WTC11 (cell line): ENCODE measurements around the gene GALNT9. TPM values are rescaled to one million over a fixed set of nuclear protein-coding genes. Genes with fewer than 3 reads are reported as not detected.

Source experiments
- ATAC-seq: fragments of 200-7000 bp; cut with Tn5 transposase; 2 replicates; pipeline ENCODE4 v1.10.0; 2021; ENCODE audit warnings: mild to moderate bottlenecking, moderate library complexity
- CTCF ChIA-PET: fragments of 300-600 bp; sonication (Branson Sonifier 250); formaldehyde crosslinking; loops from one replicate; lab custom pipeline; 2021; ENCODE audit warnings: antibody characterized with exemption; lab: Charles Lee
- POLR2A ChIA-PET: fragments of 350-600 bp; sonication (Branson Sonifier 250); formaldehyde crosslinking; loops from one replicate; lab custom pipeline; 2021; ENCODE audit warnings: antibody characterized with exemption; lab: Charles Lee
- DNase-seq: peaks from one replicate; pipeline ENCODE4 v3.0.0; 2021; ENCODE audit warnings: low spot score
- H3K27ac Mint-ChIP-seq: 2 replicates; pipeline ENCODE4 v1.8.0; 2021; ENCODE audit warnings: mixed read lengths
- H3K27me3 Mint-ChIP-seq: 2 replicates; pipeline ENCODE4 v1.8.0; 2021; ENCODE audit warnings: low read depth, mild to moderate bottlenecking, moderate library complexity, mixed read lengths
- H3K36me3 Mint-ChIP-seq: 2 replicates; pipeline ENCODE4 v1.8.0; 2021; ENCODE audit warnings: mixed read lengths
- H3K4me1 Mint-ChIP-seq: 2 replicates; pipeline ENCODE4 v1.8.0; 2022; ENCODE audit warnings: mixed read lengths
- H3K4me3 Mint-ChIP-seq: 2 replicates; pipeline ENCODE4 v1.8.0; 2021; ENCODE audit warnings: mild to moderate bottlenecking, moderate library complexity, mixed read lengths
- H3K9me3 Mint-ChIP-seq: 2 replicates; pipeline ENCODE4 v1.8.0; 2021; ENCODE audit warnings: mixed read lengths
- ATF1 ChIP-seq: sonication (generic); formaldehyde crosslinking; IDR thresholded peaks from 2 replicates; pipeline ENCODE4 v1.8.1; 2023; ENCODE audit warnings: mild to moderate bottlenecking, moderate library complexity, missing genetic modification reagents
- ATF3 ChIP-seq: sonication (generic); formaldehyde crosslinking; conservative IDR thresholded peaks from 2 replicates; pipeline ENCODE4 v1.8.1; 2022; ENCODE audit warnings: mild to moderate bottlenecking, missing genetic modification reagents
- CBFB ChIP-seq: sonication (generic); formaldehyde crosslinking; IDR thresholded peaks from 2 replicates; pipeline ENCODE4 v1.8.1; 2022; ENCODE audit warnings: mild to moderate bottlenecking, low read depth, missing genetic modification reagents
- E2F4 ChIP-seq: sonication (generic); formaldehyde crosslinking; IDR thresholded peaks from 2 replicates; pipeline ENCODE4 v1.8.1; 2022; ENCODE audit warnings: low read depth, mild to moderate bottlenecking, moderate library complexity, missing genetic modification reagents, borderline replicate concordance
- ERG ChIP-seq: fragments of 250-450 bp; sonication (Bioruptor Pico); IDR thresholded peaks from 2 replicates; pipeline ENCODE4 v1.8.0; 2021; ENCODE audit warnings: mild to moderate bottlenecking
- GABPB1 ChIP-seq: sonication (generic); formaldehyde crosslinking; IDR thresholded peaks from 2 replicates; pipeline ENCODE4 v1.8.1; 2023; ENCODE audit warnings: mild to moderate bottlenecking, missing genetic modification reagents
- GTF2I ChIP-seq: fragments of 250-450 bp; sonication (Bioruptor Pico); conservative IDR thresholded peaks from 2 replicates; pipeline ENCODE4 v1.4.0; 2021; ENCODE audit warnings: mild to moderate bottlenecking
- JAZF1 ChIP-seq: fragments of 250-450 bp; sonication (Bioruptor Pico); IDR thresholded peaks from 2 replicates; pipeline ENCODE4 v1.9.0; 2021; ENCODE audit warnings: moderate library complexity, mild to moderate bottlenecking, inconsistent platforms
- KAT7 ChIP-seq: sonication (generic); formaldehyde crosslinking; IDR thresholded peaks from 2 replicates; pipeline ENCODE4 v1.8.1; 2023; ENCODE audit warnings: missing genetic modification reagents, mild to moderate bottlenecking, borderline replicate concordance
- NFATC4 ChIP-seq: fragments of 250-450 bp; sonication (Bioruptor Pico); IDR thresholded peaks from 2 replicates; pipeline ENCODE4 v1.9.0; 2021; ENCODE audit warnings: mild to moderate bottlenecking
- NR3C1 ChIP-seq: sonication (generic); formaldehyde crosslinking; conservative IDR thresholded peaks from 2 replicates; pipeline ENCODE4 v1.8.1; 2023; ENCODE audit warnings: low read depth, mild to moderate bottlenecking, missing genetic modification reagents
- RORB ChIP-seq: fragments of 250-450 bp; sonication (Bioruptor Pico); IDR thresholded peaks from 2 replicates; pipeline ENCODE4 v1.9.0; 2021; ENCODE audit warnings: mild to moderate bottlenecking
- SP1 ChIP-seq: sonication (generic); formaldehyde crosslinking; conservative IDR thresholded peaks from 2 replicates; pipeline ENCODE4 v1.8.1; 2022; ENCODE audit warnings: missing genetic modification reagents
- TEAD4 ChIP-seq: sonication (generic); formaldehyde crosslinking; IDR thresholded peaks from 2 replicates; pipeline ENCODE4 v1.8.0; 2022; ENCODE audit warnings: mild to moderate bottlenecking, missing genetic modification reagents
- TP53 ChIP-seq: sonication (generic); formaldehyde crosslinking; IDR thresholded peaks from 2 replicates; pipeline ENCODE4 v1.8.1; 2023; ENCODE audit warnings: mild to moderate bottlenecking, missing genetic modification reagents
- ZBTB43 ChIP-seq: sonication (generic); formaldehyde crosslinking; IDR thresholded peaks from 2 replicates; pipeline ENCODE4 v1.8.1; 2023; ENCODE audit warnings: mild to moderate bottlenecking, missing genetic modification reagents
- ZNF232 ChIP-seq: sonication (generic); formaldehyde crosslinking; IDR thresholded peaks from 2 replicates; pipeline ENCODE4 v1.8.0; 2022; ENCODE audit warnings: mild to moderate bottlenecking, missing genetic modification reagents
- ZNF396 ChIP-seq: fragments of 250-450 bp; sonication (Bioruptor Pico); IDR thresholded peaks from 2 replicates; pipeline ENCODE4 v1.8.0; 2021; ENCODE audit warnings: mild to moderate bottlenecking, moderate library complexity, borderline replicate concordance
- ZNF416 ChIP-seq: fragments of 250-450 bp; sonication (Bioruptor Pico); IDR thresholded peaks from 2 replicates; pipeline ENCODE4 v1.9.0; 2021; ENCODE audit warnings: mild to moderate bottlenecking, inconsistent platforms
- ZNF423 ChIP-seq: fragments of 250-450 bp; sonication (Bioruptor Pico); IDR thresholded peaks from 2 replicates; pipeline ENCODE4 v2.1.2; 2022; ENCODE audit warnings: mild to moderate bottlenecking, moderate library complexity
- ZNF671 ChIP-seq: fragments of 250-450 bp; sonication (Bioruptor Pico); IDR thresholded peaks from 2 replicates; pipeline ENCODE4 v1.8.0; 2021; ENCODE audit warnings: mild to moderate bottlenecking
- total RNA-seq: library from RNA; stranded (reverse); gene quantifications from 3 replicates; pipeline ENCODE4 v1.2.3, GENCODE V29; 2021
- TF ChIP-seq, protein P1 (sequence below): fragments of 250-450 bp; sonication (Bioruptor Pico); conservative IDR thresholded peaks from 2 replicates; pipeline ENCODE4 v1.9.0; 2021; ENCODE audit warnings: mild to moderate bottlenecking

The GALNT9 gene
- total RNA-seq, 1 experiment from 2014 or later: 0.90 TPM

GRCh38 chr12:132315951-132316350, 13.4 kb downstream of the GALNT9 start:
- POLR2A ChIA-PET: no interaction called here
- Mint-ChIP-seq H3K4me3 (no peak overlapping the region), H3K36me3 (0 out of 2 replicates have a peak, but pooled peaks cover 6% of the 10 kb centered on the region), H3K27me3 (peaks cover 37% of the 10 kb centered on the region), H3K4me1 (no peaks in the 10 kb centered on the region), H3K9me3 (peaks cover 12% of the 10 kb centered on the region), H3K27ac (no peak overlapping the region)
- CTCF ChIA-PET: no interaction called here
- ATAC-seq: no peak
- TF ChIP-seq KAT7 (no peak), GTF2I (CRISPR knock-in tag) (no peak), NR3C1 (CRISPR knock-in tag) (no peak), ZNF423 (CRISPR knock-in tag) (no peak), NFATC4 (CRISPR knock-in tag) (no peak), RORB (no peak), ATF1 (CRISPR knock-in tag) (no peak), ERG (no peak), ZNF416 (no peak), TEAD4 (CRISPR knock-in tag) (no peak), E2F4 (CRISPR knock-in tag) (no peak), ZNF396 (CRISPR knock-in tag) (no peak), ZNF232 (CRISPR knock-in tag) (no peak), ZNF671 (CRISPR knock-in tag) (no peak), JAZF1 (CRISPR knock-in tag) (no peak), ATF3 (CRISPR knock-in tag) (no peak), SP1 (CRISPR knock-in tag) (no peak), TP53 (CRISPR knock-in tag) (no peak)
- DNase-seq: no peak

GRCh38 chr12:132315507-132315906, 13.9 kb downstream of the GALNT9 start:
- TF ChIP-seq ZBTB43 (CRISPR knock-in tag) (no peak), GABPB1 (CRISPR knock-in tag) (no peak), CBFB (CRISPR knock-in tag) (no peak), ERG (no peak)
- TF ChIP-seq, protein P1, sequence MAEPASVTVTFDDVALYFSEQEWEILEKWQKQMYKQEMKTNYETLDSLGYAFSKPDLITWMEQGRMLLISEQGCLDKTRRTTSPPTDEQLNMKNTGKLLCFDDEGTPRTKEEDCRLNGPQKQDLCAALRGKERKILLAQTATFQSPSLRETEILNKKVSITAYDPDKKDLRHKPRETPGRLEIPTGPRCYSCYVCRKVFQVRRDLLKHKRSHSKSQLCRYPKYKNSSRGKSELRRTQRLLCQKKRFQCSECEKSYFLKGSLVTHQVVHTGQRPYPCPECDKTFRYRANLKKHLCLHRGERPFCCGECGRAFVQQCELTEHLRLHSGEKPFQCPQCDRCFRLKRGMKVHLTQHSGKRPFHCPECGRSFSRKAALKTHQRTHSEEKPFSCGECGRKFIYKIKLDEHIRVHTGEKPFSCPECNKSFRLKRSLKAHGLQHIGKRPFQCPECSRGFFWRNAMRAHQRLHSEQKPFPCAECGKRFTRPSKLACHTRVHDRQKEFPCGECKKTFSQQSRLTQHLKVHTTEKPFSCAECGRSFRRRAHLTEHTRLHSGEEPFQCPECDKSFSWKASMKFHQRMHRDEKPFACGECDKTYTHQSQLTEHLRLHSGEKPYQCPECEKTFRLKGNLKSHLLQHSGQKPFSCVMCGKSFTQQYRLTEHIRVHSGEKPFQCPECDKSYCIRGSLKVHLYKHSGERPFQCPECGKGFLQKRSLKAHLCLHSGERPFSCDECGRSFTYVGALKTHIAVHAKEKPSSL (CRISPR knock-in tag): no peak
- Mint-ChIP-seq H3K4me3 (no peak overlapping the region), H3K4me1 (no peaks in the 10 kb centered on the region), H3K27ac (no peak overlapping the region), H3K9me3 (peaks cover 14% of the 10 kb centered on the region), H3K36me3 (0 out of 2 replicates have a peak, but pooled peaks cover 6% of the 10 kb centered on the region), H3K27me3 (peaks cover 40% of the 10 kb centered on the region)
- DNase-seq (no peak), ATAC-seq (no peak)
- CTCF ChIA-PET: no interaction called here
- POLR2A ChIA-PET: no interaction called here
